PC-3 (cell line): ENCODE data around the gene B4GALT1. TPM values are rescaled to one million over a fixed set of nuclear protein-coding genes. Genes with fewer than 3 reads are reported as not detected.

Experiments
- ATAC-seq: fragments of 200-7000 bp; cut with Tn5 transposase; 2 replicates; pipeline ENCODE4 v1.9.1; 2020; ENCODE audit warnings: mild to moderate bottlenecking, moderate library complexity
- BruUV-seq: library from RNA; stranded (reverse); fragments of 400-500 nt; replicated peaks from 2 replicates; lab custom pipeline; 2021; lab: Mats Ljungman, UMichigan
- CTCF ChIA-PET: fragments of 300-600 bp; sonication (Branson Sonifier 250); formaldehyde crosslinking; loops from one replicate; lab custom pipeline; 2022; ENCODE audit warnings: antibody characterized with exemption; lab: Charles Lee
- POLR2A ChIA-PET: fragments of 300-600 bp; sonication (Branson Sonifier 250); formaldehyde crosslinking; loops from one replicate; lab custom pipeline; 2022; ENCODE audit warnings: antibody characterized with exemption; ENCODE audit not compliant: unreplicated experiment; lab: Charles Lee
- DNase-seq: peaks from one replicate; pipeline ENCODE4 v3.0.0-alpha.2; 2015
- H2AFZ ChIP-seq: fragments of 300-600 bp; sonication (generic); 2 replicates; pipeline ENCODE4 v1.6.0; 2016; ENCODE audit warnings: antibody characterized with exemption, low read length
- H3F3A ChIP-seq: fragments of 300-600 bp; sonication (generic); one replicate; pipeline ENCODE4 v1.6.0; 2017; ENCODE audit warnings: antibody characterized with exemption, low read length, control low read depth, mild to moderate bottlenecking; ENCODE audit not compliant: unreplicated experiment
- H3K27ac ChIP-seq: fragments of 300-600 bp; sonication (generic); 2 replicates; pipeline ENCODE4 v1.5.1; 2016; ENCODE audit warnings: mild to moderate bottlenecking, low read length
- H3K27me3 ChIP-seq: fragments of 300-600 bp; sonication (generic); 2 replicates; pipeline ENCODE4 v1.6.1; 2016; ENCODE audit warnings: low read length, mixed read lengths
- H3K36me3 ChIP-seq: fragments of 300-600 bp; sonication (generic); 2 replicates; pipeline ENCODE4 v1.6.1; 2016; ENCODE audit warnings: low read depth, mixed run types, low read length, mixed read lengths
- H3K4me1 ChIP-seq: fragments of 300-600 bp; sonication (generic); 2 replicates; pipeline ENCODE4 v1.5.1; 2016; ENCODE audit warnings: low read length; ENCODE audit not compliant: insufficient read depth
- H3K4me2 ChIP-seq: fragments of 300-600 bp; sonication (generic); 2 replicates; pipeline ENCODE4 v1.6.0; 2016; ENCODE audit warnings: low read length
- H3K4me3 ChIP-seq: fragments of 300-600 bp; sonication (generic); 2 replicates; pipeline ENCODE4 v1.5.1; 2016; ENCODE audit warnings: mild to moderate bottlenecking, low read length, mixed read lengths
- H3K79me2 ChIP-seq: fragments of 300-600 bp; sonication (generic); 2 replicates; pipeline ENCODE4 v1.6.1; 2017; ENCODE audit warnings: low read length, mixed read lengths
- H3K9ac ChIP-seq: fragments of 300-600 bp; sonication (generic); 2 replicates; pipeline ENCODE4 v1.6.0; 2016; ENCODE audit warnings: mild to moderate bottlenecking, low read length
- H3K9me2 ChIP-seq: fragments of 300-600 bp; sonication (generic); replicated peaks from 2 replicates; pipeline ENCODE4 v1.6.1; 2016; ENCODE audit warnings: mixed run types, low read length, mixed read lengths
- H3K9me3 ChIP-seq: fragments of 300-600 bp; sonication (generic); 2 replicates; pipeline ENCODE4 v1.6.1; 2016; ENCODE audit warnings: low read length, mixed read lengths
- H4K20me1 ChIP-seq: fragments of 300-600 bp; sonication (generic); 2 replicates; pipeline ENCODE4 v1.6.1; 2016; ENCODE audit warnings: low read length, mixed read lengths
- EZH2 ChIP-seq: fragments of 300-600 bp; sonication (generic); IDR thresholded peaks from one replicate; pipeline ENCODE4 v1.6.1; 2017; ENCODE audit warnings: antibody characterized with exemption, mild to moderate bottlenecking, low read length; ENCODE audit not compliant: unreplicated experiment
- EZH2phosphoT487 ChIP-seq: fragments of 300-600 bp; sonication (generic); IDR thresholded peaks from 2 replicates; pipeline ENCODE4 v1.6.1; 2018; ENCODE audit warnings: mild to moderate bottlenecking, antibody characterized with exemption, low read length, borderline replicate concordance
- intact Hi-C: fragments of 100-400 bp; cut with micrococcal nuclease; formaldehyde crosslinking; loops from 2 replicates; pipeline ENCODE4 v1.9.0; 2023
- total RNA-seq: library from RNA; depleted of rRNA; stranded (reverse); fragments of >200 nt; gene quantifications from 2 replicates; pipeline ENCODE4 v1.2.3, GENCODE V29; 2014
- TF ChIP-seq, protein P1 (sequence below): fragments of 300-600 bp; sonication (generic); conservative IDR thresholded peaks from 2 replicates; pipeline ENCODE4 v1.5.1; 2017; ENCODE audit warnings: antibody characterized with exemption, low read depth, mild to moderate bottlenecking, low read length

Gene B4GALT1
- total RNA-seq, 1 experiment from 2014 or later: 14.8 TPM

DNA sequence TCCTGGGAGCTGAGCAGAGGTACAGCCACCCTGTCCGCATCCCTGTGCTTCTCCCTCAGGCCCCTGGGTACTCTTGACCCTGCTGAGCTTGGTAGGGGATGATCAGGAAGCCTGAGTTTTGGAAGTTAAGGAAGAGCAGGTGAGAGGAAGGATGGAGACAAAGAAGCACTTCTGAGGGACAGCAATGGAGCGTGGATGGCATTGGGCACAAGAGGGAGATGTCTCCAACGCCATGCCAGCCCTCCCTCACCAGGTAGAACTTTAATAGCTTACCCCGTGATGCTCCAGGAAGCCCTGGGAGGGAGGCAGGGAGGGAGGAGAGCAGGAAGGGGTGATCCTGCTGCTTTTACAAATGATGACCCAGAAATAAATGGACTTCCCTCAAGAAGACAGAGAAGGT, 60.8 kb downstream of the B4GALT1 start:
- Histone ChIP-seq H3K79me2 (no peaks in the 10 kb centered on the region), H3K9ac (no peak overlapping the region), H3K4me3 (no peak overlapping the region), H3K9me2 (no peaks in the 10 kb centered on the region), H3K4me2 (peak overlapping the region; percentile 44; the same call in 1 of the 2 replicates), H4K20me1 (no peaks in the 10 kb centered on the region), H3K27me3 (no peaks in the 10 kb centered on the region), H3K4me1 (peaks cover 37% of the 10 kb centered on the region), H3F3A (no peaks in the 10 kb centered on the region), H3K9me3 (no peaks in the 10 kb centered on the region), H3K27ac (peak overlapping the region; percentile 46), H2AFZ (no peak overlapping the region), H3K36me3 (no peaks in the 10 kb centered on the region)
- TF ChIP-seq, protein P1, sequence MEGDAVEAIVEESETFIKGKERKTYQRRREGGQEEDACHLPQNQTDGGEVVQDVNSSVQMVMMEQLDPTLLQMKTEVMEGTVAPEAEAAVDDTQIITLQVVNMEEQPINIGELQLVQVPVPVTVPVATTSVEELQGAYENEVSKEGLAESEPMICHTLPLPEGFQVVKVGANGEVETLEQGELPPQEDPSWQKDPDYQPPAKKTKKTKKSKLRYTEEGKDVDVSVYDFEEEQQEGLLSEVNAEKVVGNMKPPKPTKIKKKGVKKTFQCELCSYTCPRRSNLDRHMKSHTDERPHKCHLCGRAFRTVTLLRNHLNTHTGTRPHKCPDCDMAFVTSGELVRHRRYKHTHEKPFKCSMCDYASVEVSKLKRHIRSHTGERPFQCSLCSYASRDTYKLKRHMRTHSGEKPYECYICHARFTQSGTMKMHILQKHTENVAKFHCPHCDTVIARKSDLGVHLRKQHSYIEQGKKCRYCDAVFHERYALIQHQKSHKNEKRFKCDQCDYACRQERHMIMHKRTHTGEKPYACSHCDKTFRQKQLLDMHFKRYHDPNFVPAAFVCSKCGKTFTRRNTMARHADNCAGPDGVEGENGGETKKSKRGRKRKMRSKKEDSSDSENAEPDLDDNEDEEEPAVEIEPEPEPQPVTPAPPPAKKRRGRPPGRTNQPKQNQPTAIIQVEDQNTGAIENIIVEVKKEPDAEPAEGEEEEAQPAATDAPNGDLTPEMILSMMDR: no peak
- no peak for TF ChIP-seq EZH2
- no peak for TF ChIP-seq EZH2phosphoT487
- DNase-seq (no peak), ATAC-seq (peak; percentile 12)
- POLR2A ChIA-PET: no interaction called here
- no TSS peak for BruUV-seq
- intact Hi-C loops: no loop called here
- CTCF ChIA-PET: no interaction called here

DNA sequence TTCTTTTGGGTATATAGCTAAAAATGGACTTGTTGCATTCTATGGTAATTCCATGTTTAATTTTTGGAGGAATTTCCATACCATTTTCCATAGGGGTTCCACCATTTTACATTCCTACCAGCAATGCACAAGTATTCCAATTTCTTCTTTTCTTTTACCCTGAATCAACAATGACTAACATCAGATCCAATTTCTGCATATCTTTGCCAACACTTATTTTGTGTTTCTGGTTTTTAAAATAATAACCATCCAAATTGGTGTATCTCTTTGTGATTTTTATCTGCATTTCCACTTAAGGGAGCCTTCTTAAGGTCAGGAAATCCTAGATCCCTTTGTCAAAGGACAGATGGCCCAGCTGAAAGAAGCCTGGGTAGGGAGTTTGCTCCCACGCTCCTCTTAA, 61.2 kb downstream of the B4GALT1 start:
- Histone ChIP-seq H3K27ac (peak overlapping the region; percentile 46), H3K4me2 (peak overlapping the region; percentile 44; the same call in 1 of the 2 replicates), H4K20me1 (no peaks in the 10 kb centered on the region), H3K36me3 (no peaks in the 10 kb centered on the region), H3K9me2 (no peaks in the 10 kb centered on the region), H3K9me3 (no peaks in the 10 kb centered on the region), H3F3A (no peaks in the 10 kb centered on the region), H2AFZ (no peak overlapping the region), H3K4me3 (no peak overlapping the region), H3K27me3 (no peaks in the 10 kb centered on the region), H3K9ac (no peak overlapping the region), H3K79me2 (no peaks in the 10 kb centered on the region), H3K4me1 (peaks cover 42% of the 10 kb centered on the region)
- TF ChIP-seq, protein P1: no peak
- TF ChIP-seq EZH2 (no peak), EZH2phosphoT487 (no peak)
- ChIA-PET POLR2A (no interaction called here), CTCF (no interaction called here)
- BruUV-seq: no TSS peak
- peak; percentile 42 for DNase-seq
- peak; percentile 19 for ATAC-seq
- intact Hi-C loops: no loop called here

DNA sequence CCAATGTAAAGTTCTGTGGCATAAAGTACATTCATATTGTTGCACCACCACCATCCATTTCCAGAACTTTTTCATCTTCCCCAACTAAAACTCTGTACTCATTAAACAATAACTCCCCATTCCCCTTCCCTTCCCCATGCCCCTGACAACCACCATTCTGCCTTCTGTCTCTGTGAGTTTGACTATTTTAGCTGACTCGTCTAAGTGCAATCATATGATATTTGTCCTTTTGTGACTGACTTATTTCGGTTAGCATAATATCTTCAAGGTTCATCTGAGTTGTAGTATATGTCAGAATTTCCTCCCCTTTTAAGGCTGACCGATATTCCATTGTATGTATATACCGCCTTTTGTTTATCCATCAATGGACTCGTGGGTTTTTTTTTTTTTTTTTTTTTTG, 61.6 kb downstream of the B4GALT1 start:
- H3K79me2 ChIP-seq: no peaks in the 10 kb centered on the region
- H4K20me1 ChIP-seq: no peaks in the 10 kb centered on the region
- no peak overlapping the region for H2AFZ ChIP-seq
- peaks cover 42% of the 10 kb centered on the region for H3K4me1 ChIP-seq
- no TSS peak for BruUV-seq
- no peak for ATAC-seq
- peak overlapping the region; percentile 44; the same call in 1 of the 2 replicates for H3K4me2 ChIP-seq
- H3K4me3 ChIP-seq: no peak overlapping the region
- ChIA-PET POLR2A (no interaction called here), CTCF (no interaction called here)
- intact Hi-C loops: no loop called here
- no peaks in the 10 kb centered on the region for H3F3A ChIP-seq
- H3K27ac ChIP-seq: no peak overlapping the region
- TF ChIP-seq EZH2phosphoT487 (no peak), EZH2 (no peak)
- TF ChIP-seq, protein P1: no peak
- H3K36me3 ChIP-seq: no peaks in the 10 kb centered on the region
- no peaks in the 10 kb centered on the region for H3K9me2 ChIP-seq
- no peaks in the 10 kb centered on the region for H3K9me3 ChIP-seq
- H3K27me3 ChIP-seq: no peaks in the 10 kb centered on the region
- no peak overlapping the region for H3K9ac ChIP-seq
- peak; percentile 21 for DNase-seq
